GM21423 (cell line): ENCODE measurements around the gene HCFC1.

Source experiments
- ATAC-seq: cut with Tn5 transposase; IDR thresholded peaks from one replicate; pipeline ENCODE4 v1.9.1; 2021; ENCODE audit warnings: mild to moderate bottlenecking, moderate library complexity; ENCODE audit not compliant: unreplicated experiment

The HCFC1 gene

GRCh38 chrX:153974726-153975286 is 3.2 kb upstream of the HCFC1 start:
- no peak for ATAC-seq

GRCh38 chrX:153974003-153974725 is 2.5 kb upstream of the HCFC1 start:
- no peak for ATAC-seq

GRCh38 chrX:153973127-153974002 is 1.7 kb upstream of the HCFC1 start:
- ATAC-seq: no peak

GRCh38 chrX:153972368-153973126 is 929 bp upstream of the HCFC1 start, which contains the start of gene TMEM187:
Gene TMEM187, plus strand, starts transcription at chrX:153972754. Its CDS starts 9,309 bp downstream, at chrX:153982063.
- peak; percentile 43 for ATAC-seq

GRCh38 chrX:153971124-153971449 is 531 bp downstream of the HCFC1 start:
- peak; percentile 31 for ATAC-seq

GRCh38 chrX:153970357-153971123 is 1.1 kb downstream of the HCFC1 start:
- peak; percentile 1 for ATAC-seq

- no peak for ATAC-seq
These were observed 1.7 kb downstream of the HCFC1 start for GRCh38 chrX:153969904-153970356.

GRCh38 chrX:153969125-153969903 is 2.3 kb downstream of the HCFC1 start:
- no peak for ATAC-seq

GRCh38 chrX:153968754-153969124 is 2.9 kb downstream of the HCFC1 start:
- no peak for ATAC-seq

GRCh38 chrX:153968255-153968654 is 3.4 kb downstream of the HCFC1 start:
- no peak for ATAC-seq

GRCh38 chrX:153967536-153968224 is 3.9 kb downstream of the HCFC1 start:
- ATAC-seq: no peak

- ATAC-seq: no peak
These were observed 4.6 kb downstream of the HCFC1 start for GRCh38 chrX:153966841-153967535.

- no peak for ATAC-seq
These were observed 5.3 kb downstream of the HCFC1 start for GRCh38 chrX:153966283-153966688.

GRCh38 chrX:153965406-153965805 is 6.2 kb downstream of the HCFC1 start:
- no peak for ATAC-seq

GRCh38 chrX:153964105-153964504 is 7.5 kb downstream of the HCFC1 start:
- no peak for ATAC-seq

GRCh38 chrX:153963546-153963945 is 8.1 kb downstream of the HCFC1 start:
- ATAC-seq: no peak

- no peak for ATAC-seq
These were observed 10.3 kb downstream of the HCFC1 start for GRCh38 chrX:153961292-153961691.

- ATAC-seq: no peak
These were observed 10.8 kb downstream of the HCFC1 start for GRCh38 chrX:153960786-153961185.
